Activated CD4-positive, CD25-positive, alpha-beta regulatory T cell treated with anti-CD3 and anti-CD28 coated beads, Interleukin-2, amount 50 U/mL, for 24 hours (primary cell): ENCODE measurements around the gene KRI1.
"Not testable (repeated sequence)": the region's sequence is repeated elsewhere in the genome, so short reads cannot be mapped to it uniquely, and the experiment has no call there.

Source experiments
- ATAC-seq, 2 donors: fragments of 150-1000 bp; cut with Tn5 transposase; one replicate each; pipeline ENCODE4 v1.10.0; 2021; ENCODE audit warnings: mild to moderate bottlenecking in 1 of 2, moderate library complexity in 1 of 2

The KRI1 gene

GRCh38 chr19:10549733-10550132 lies 16.1 kb downstream of the KRI1 start:
- ATAC-seq: no peak

DNA sequence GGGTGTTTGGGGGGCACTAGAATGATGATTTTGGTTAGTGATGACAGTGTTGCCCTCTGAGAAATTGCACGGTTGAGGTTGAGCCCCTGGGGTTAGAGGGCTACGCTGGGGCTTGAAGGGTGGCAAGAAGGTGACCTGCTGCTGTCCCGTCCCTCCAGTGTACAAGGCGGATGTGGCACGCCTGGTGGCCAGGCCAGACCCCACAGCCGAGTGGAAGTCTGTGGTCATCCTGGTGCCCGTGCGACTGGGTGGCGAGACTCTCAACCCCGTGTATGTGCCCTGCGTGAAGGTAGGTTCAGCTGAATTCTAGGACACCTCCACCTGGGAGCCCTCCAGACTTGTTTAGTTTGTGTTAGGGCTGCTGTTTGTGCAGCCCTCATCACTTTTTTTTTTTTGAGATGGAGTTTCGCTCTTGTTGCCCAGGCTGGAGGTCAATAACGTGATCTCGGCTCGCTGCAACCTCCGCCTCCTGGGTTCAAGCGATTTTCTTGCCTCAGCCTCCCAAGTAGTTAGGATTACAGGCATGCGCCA lies 17.0 kb downstream of the KRI1 start:
- no peak for ATAC-seq

GRCh38 chr19:10546817-10547216 lies 19.0 kb downstream of the KRI1 start:
- no peak for ATAC-seq

- ATAC-seq: no peak
These were observed 21.0 kb downstream of the KRI1 start for GRCh38 chr19:10544753-10545251.

GRCh38 chr19:10544242-10544752 lies 21.5 kb downstream of the KRI1 start:
- peak in 1 of 2 donors; percentile 16 for ATAC-seq

GRCh38 chr19:10543420-10544241 lies 22.2 kb downstream of the KRI1 start, which contains the start of gene ATG4D:
Gene ATG4D, plus strand, starts transcription at chr19:10543904. Its CDS starts 187 bp downstream, at chr19:10544091.
- peak; percentile 87 to 88 for ATAC-seq

DNA sequence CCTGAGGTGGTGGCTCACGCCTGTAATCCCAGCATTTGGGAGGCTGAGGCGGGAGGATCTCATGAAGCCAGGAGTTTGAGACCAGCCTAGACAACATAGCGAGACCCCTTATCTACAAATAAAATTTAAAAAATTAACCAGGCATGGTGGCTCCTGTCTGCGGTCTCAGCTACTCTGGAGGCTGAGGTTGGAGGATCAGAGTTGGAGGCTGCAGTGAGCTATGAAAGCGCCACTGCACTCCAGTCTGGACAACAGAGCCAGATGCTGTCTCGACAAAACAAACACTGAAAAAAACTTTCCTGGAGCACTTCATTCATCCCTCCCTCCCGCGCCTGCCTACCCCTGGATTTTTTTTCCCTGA lies 22.8 kb downstream of the KRI1 start:
- no peak for ATAC-seq

DNA sequence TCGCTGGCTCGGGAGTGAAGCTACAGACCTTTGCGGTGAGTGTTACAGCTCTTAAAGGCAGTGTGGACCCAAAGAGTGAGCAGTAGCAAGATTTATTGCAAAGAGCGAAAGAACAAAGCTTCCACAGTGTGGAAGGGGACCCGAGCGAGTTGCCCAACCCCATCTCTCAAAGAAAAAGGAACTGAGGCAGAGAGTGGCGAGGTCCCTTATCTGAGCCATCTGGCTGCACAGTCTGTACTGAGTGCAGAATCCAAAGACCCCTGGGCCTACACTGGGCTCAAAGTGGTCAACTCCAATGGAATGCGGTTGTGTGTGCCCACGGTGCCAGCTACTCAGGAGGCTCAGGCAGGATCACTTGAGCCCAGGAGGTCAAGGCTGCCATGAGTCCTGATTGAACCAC lies 26.8 kb downstream of the KRI1 start:
- not testable (repeated sequence) for ATAC-seq

- no peak for ATAC-seq
These were observed 27.4 kb downstream of the KRI1 start for GRCh38 chr19:10538204-10538983.

DNA sequence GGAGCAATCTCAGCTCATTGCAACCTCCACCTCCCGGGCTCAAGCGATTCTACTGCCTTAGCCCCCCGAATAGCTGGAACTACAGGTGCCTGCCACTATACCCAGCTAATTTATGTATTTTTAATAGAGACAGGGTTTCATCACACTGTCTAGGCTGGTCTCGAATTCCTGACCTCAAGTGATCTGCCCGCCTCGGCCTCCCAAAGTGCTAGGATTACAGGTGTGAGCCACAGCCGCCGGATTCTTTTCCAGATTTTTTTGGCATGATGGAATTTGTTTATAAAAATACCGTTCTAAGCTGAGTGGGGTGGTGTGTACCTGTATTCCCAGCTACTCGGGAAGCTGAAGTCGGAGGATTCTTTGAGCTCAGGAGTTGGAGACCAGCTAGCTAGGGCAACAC lies 28.1 kb downstream of the KRI1 start:
- no peak for ATAC-seq

DNA sequence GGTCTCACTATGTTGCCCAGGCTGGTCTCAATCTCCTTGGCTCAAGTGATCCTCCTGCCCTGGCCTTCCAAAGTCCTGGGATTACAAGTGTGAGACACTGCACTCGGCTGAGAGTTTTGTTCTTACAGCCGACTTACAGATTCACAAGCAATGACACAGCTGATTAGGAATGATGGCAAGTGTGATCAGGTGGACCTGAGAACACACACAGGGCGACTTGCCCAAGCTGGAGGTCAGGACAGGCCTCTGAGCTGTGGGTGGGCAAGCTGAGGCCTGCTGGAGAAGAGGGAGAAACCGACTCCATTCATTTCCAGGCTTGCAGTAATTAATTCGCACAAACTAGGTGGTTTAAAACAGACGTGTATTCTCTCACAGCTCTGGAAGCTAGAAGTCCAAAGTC lies 30.2 kb downstream of the KRI1 start:
- ATAC-seq: no peak

DNA sequence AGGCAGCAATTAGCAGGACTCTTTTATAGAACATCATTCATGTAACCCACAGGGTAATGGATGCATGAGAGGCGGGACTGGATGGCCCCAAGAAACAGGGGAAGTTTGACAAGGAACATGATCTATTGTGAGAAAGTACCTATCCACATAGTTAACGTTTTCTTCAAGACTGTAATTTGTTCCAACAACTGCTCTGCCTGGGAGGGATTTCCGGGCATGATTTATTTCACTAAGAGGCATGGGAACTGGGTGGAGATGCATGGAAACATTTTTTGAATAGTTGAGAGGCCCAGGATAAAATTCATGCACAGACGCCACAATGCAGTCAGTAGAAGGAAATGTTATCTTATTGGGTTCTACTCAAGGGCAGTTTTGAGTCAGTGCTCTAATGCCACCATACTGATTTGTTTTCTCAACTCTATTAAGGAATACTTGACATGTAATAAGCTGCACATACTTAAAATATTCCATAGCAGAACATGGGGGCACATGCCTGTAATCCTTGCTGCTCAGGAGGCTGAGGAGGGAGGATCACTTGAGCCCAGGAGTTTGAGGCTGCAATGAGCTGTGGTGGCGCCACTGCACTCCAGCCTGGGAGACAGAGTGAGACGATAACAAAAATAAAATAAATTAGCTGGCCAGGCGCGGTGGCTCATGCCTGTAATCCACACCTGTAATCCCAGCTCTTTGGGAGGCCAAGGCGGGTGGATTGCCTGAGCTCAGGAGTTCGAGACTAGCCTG lies 32.0 kb downstream of the KRI1 start:
- ATAC-seq: no peak

GRCh38 chr19:10532457-10532856 lies 33.4 kb downstream of the KRI1 start:
- no peak for ATAC-seq

GRCh38 chr19:10526887-10527286 lies 38.9 kb downstream of the KRI1 start:
- ATAC-seq: not testable (repeated sequence)

GRCh38 chr19:10525636-10526035 lies 40.2 kb downstream of the KRI1 start:
- no peak for ATAC-seq

DNA sequence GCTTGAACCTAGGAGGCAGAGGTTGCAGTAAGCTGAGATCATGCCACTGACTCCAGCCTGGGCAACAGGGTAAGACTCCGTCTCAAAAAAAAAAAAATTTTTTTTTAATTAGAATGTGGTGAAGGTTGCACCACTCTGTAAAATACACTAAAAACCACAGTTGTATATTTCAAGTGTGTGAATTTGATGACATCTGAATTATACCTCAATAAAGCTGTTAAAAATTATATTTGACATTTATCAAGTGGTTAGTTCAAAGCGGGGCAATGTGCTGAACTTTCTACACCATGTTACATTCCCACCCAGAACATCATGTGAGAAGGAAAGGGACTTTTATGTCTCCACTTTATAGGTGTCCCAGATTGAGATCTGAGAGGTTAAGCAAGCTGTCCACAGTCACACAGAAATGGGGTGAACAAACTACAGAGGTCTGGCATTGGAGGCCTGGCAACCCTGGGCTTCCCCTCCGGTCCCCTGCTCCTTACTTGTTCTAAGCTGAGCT lies 42.6 kb downstream of the KRI1 start:
- no peak for ATAC-seq

DNA sequence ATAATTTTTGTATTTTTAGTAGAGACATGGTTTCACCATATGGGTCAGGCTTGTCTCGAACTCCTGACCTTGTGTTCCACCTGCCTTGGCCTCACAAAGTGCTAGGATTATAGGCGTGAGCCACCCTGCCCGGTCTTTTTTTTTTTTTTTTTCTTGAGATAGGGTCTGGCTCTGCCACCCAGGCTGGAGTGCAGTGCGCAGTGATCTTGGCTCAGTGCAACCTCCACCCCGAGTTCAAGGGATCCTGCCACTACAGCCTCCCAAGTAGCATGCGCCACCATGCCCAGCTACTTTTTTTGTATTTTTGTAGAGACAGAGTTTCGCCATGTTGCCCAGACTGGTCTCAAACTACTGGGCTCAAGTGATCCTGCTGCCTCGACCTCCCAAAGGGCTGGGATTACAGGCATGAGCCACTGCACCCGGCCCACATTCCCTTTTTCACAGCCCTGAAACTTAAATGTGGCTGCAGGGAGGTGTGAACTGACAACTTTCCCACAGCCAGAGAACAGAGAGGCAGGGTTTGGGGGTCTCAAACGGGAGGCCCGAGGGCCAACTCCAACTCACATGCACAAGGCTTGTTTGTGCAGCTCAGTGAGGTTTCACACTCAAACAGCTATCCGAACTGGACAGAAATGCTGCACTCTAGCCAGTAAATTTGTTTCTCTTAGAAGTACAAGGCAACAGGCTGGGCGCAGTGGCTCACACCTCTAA lies 44.2 kb downstream of the KRI1 start:
- ATAC-seq: no peak

GRCh38 chr19:10520652-10521318 lies 45.0 kb downstream of the KRI1 start:
- ATAC-seq: no peak

DNA sequence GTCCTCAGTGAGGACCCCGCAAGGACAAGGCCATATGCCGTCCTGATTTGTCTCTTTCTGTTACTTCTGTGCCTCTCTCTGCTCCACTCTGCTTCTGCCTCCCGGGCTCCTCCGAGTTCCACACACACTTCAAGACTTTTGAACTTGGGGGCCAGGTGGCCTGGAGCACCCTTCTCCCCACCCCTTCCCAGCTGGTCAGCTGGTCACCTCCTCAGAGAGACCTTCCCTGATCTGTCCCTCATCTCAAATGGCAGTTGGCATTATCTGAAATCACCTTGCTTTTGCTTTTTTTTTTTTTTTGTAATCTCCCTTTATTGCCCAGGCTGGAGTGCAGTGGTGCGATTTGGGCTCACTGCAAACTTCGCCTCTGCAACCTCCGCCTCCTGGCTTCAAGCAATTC lies 46.4 kb downstream of the KRI1 start:
- no peak for ATAC-seq

DNA sequence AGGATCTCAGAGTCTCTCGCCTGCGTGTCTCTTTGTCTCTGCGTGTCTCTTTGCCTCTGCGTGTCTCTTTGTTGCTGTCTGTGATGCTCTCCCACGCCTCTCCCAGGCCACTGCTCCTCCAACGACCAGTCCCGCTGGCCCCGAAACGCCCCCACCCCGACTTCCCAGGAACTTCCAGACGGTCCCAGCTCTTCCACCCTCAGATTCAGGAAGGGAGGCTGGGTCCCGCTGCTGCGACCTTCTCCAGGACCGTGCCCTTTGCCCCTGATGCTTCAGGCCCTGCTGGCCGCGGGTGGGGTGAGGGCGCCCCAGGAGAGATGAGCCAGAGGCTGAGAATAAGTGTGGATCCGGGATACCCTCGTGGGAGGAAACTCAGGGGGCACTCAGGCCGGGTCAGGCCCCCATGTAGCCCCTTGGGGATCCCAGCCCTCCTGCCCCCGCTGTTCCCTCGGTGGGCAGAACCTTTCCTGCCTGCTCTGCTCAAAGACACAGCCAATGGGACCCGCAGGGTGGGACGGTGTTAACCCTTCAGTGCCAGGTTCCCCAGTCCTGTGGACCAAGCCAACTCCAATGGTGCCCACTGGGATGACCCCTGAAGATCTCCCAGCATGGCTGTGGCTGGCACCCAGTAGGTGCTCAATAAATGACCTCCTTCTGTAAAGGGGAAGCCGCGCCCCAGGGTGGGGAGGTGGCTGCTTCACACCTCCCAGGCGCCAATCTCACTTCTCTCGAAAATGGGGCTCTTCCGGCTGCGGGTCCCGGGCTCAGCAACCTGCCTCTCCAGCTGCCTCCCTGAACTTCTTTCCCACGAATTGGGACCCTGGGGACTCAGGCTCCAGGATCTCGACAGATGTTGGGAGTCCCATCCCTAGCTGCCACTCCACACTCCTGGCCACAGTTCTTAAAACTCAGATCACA lies 47.1 kb downstream of the KRI1 start:
- no peak for ATAC-seq
